ENCODE results near the gene PIK3R1. TPM values are rescaled to one million over a fixed set of nuclear protein-coding genes. Genes with fewer than 3 reads are reported as not detected.

The PIK3R1 gene
- total RNA-seq, 1 donor, result 26.8 TPM

- no peaks in the 10 kb centered on the region for H3K27me3 ChIP-seq (ENCODE audit: insufficient read depth, low read length)
- no peaks in the 10 kb centered on the region for H4K20me1 ChIP-seq (ENCODE audit: insufficient read depth, low read length)
- H3K4me1 ChIP-seq (ENCODE audit: insufficient read depth, low read length), result peaks cover 3% of the 10 kb centered on the region
- no peak overlapping the region for H3K27ac ChIP-seq (ENCODE audit: low read depth, low read length)
- no peak overlapping the region for H3K4me2 ChIP-seq (ENCODE audit: insufficient read depth, low read length)
- no peaks in the 10 kb centered on the region for H3K9me3 ChIP-seq (ENCODE audit: low read depth, low read length)
- DNase-seq (ENCODE audit: insufficient read length, low spot score, missing footprints), result no peak
- no peaks in the 10 kb centered on the region for H3K79me2 ChIP-seq (ENCODE audit: insufficient read depth, low read length)
- TF ChIP-seq, protein P1, sequence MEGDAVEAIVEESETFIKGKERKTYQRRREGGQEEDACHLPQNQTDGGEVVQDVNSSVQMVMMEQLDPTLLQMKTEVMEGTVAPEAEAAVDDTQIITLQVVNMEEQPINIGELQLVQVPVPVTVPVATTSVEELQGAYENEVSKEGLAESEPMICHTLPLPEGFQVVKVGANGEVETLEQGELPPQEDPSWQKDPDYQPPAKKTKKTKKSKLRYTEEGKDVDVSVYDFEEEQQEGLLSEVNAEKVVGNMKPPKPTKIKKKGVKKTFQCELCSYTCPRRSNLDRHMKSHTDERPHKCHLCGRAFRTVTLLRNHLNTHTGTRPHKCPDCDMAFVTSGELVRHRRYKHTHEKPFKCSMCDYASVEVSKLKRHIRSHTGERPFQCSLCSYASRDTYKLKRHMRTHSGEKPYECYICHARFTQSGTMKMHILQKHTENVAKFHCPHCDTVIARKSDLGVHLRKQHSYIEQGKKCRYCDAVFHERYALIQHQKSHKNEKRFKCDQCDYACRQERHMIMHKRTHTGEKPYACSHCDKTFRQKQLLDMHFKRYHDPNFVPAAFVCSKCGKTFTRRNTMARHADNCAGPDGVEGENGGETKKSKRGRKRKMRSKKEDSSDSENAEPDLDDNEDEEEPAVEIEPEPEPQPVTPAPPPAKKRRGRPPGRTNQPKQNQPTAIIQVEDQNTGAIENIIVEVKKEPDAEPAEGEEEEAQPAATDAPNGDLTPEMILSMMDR (IDR thresholded peaks at IDR 0.05; ENCODE audit: extremely low read depth, low read depth, low read length), result no peak
- H3K36me3 ChIP-seq (ENCODE audit: insufficient read depth, low read length), result no peaks in the 10 kb centered on the region
- no peak overlapping the region for H2AFZ ChIP-seq (ENCODE audit: low read length)
- no peak overlapping the region for H3K4me3 ChIP-seq (ENCODE audit: insufficient read depth, low read length)
Measured at GRCh38 chr5:68177676-68178075, 37.9 kb upstream of the PIK3R1 start.

DNA sequence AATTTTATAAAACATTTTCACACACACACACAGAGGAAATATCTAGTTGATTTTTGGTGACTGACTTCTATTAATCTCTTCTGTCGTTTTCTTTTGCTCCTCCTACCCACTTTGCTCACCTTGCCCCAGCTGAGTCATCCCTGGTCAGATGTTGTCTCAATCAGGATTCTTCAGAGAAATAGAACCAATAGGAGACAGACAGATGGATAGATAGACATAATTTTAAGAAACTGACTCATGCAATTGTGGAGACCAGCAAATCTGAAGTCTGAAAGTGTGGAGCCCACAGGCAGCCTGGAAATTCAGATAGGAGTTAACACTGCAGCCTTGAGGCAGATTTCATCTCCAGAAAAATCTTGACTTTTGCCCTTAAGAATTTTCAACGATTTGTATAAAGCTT lies 37.0 kb upstream of the PIK3R1 start:
- no peak overlapping the region for H3K4me2 ChIP-seq (ENCODE audit: insufficient read depth, low read length)
- H3K4me3 ChIP-seq (ENCODE audit: insufficient read depth, low read length), result no peak overlapping the region
- no peaks in the 10 kb centered on the region for H3K79me2 ChIP-seq (ENCODE audit: insufficient read depth, low read length)
- TF ChIP-seq, protein P1 (IDR thresholded peaks at IDR 0.05; ENCODE audit: extremely low read depth, low read depth, low read length), result no peak
- H3K27me3 ChIP-seq (ENCODE audit: insufficient read depth, low read length), result no peaks in the 10 kb centered on the region
- H2AFZ ChIP-seq (ENCODE audit: low read length), result no peak overlapping the region
- no peaks in the 10 kb centered on the region for H3K36me3 ChIP-seq (ENCODE audit: insufficient read depth, low read length)
- no peak overlapping the region for H3K27ac ChIP-seq (ENCODE audit: low read depth, low read length)
- no peaks in the 10 kb centered on the region for H4K20me1 ChIP-seq (ENCODE audit: insufficient read depth, low read length)
- DNase-seq (ENCODE audit: insufficient read length, low spot score, missing footprints), result no peak
- peaks cover 3% of the 10 kb centered on the region for H3K4me1 ChIP-seq (ENCODE audit: insufficient read depth, low read length)
- H3K9me3 ChIP-seq (ENCODE audit: low read depth, low read length), result no peaks in the 10 kb centered on the region

GRCh38 chr5:68180121-68181038 lies 35.2 kb upstream of the PIK3R1 start:
- H3K4me2 ChIP-seq (ENCODE audit: insufficient read depth, low read length), result no peak overlapping the region
- TF ChIP-seq, protein P1 (IDR thresholded peaks at IDR 0.05; ENCODE audit: extremely low read depth, low read depth, low read length), result no peak
- DNase-seq (ENCODE audit: insufficient read length, low spot score, missing footprints), result no peak
- H3K27me3 ChIP-seq (ENCODE audit: insufficient read depth, low read length), result no peaks in the 10 kb centered on the region
- no peaks in the 10 kb centered on the region for H3K79me2 ChIP-seq (ENCODE audit: insufficient read depth, low read length)
- no peak overlapping the region for H3K27ac ChIP-seq (ENCODE audit: low read depth, low read length)
- H3K36me3 ChIP-seq (ENCODE audit: insufficient read depth, low read length), result no peaks in the 10 kb centered on the region
- no peak overlapping the region for H3K4me3 ChIP-seq (ENCODE audit: insufficient read depth, low read length)
- no peaks in the 10 kb centered on the region for H4K20me1 ChIP-seq (ENCODE audit: insufficient read depth, low read length)
- H2AFZ ChIP-seq (ENCODE audit: low read length), result no peak overlapping the region
- no peaks in the 10 kb centered on the region for H3K9me3 ChIP-seq (ENCODE audit: low read depth, low read length)
- H3K4me1 ChIP-seq (ENCODE audit: insufficient read depth, low read length), result peaks cover 3% of the 10 kb centered on the region

DNA sequence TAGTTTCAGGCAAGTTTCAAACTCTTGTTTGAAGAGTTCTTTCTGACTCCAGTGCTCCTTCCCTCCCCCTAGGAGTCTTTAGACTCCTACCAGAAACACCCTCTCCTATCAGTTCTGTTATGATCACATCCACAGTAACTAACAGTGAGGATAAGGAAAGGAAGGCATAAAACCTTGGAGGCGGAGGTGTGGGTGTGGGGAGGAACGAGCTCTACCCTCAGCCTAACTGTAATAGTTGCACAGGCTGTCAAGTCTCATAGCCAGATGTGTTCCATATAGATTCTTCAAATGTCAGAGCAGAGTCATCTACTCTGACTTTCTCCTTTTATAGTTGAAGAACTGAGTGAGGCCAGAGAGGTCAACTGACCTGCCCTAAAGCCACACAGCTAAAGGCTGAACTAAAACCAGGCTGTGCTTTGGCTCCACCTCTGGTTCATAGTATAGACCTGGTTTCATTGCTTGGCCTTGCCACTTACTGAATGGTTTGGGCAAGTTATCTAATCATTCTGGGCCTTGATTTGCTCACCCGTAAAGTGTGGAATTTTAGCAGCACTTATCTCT lies 34.4 kb upstream of the PIK3R1 start:
- H3K27me3 ChIP-seq (ENCODE audit: insufficient read depth, low read length), result no peaks in the 10 kb centered on the region
- no peak overlapping the region for H3K27ac ChIP-seq (ENCODE audit: low read depth, low read length)
- H3K4me1 ChIP-seq (ENCODE audit: insufficient read depth, low read length), result peaks cover 3% of the 10 kb centered on the region
- TF ChIP-seq, protein P1 (IDR thresholded peaks at IDR 0.05; ENCODE audit: extremely low read depth, low read depth, low read length), result no peak
- H3K36me3 ChIP-seq (ENCODE audit: insufficient read depth, low read length), result no peaks in the 10 kb centered on the region
- no peaks in the 10 kb centered on the region for H4K20me1 ChIP-seq (ENCODE audit: insufficient read depth, low read length)
- H2AFZ ChIP-seq (ENCODE audit: low read length), result no peak overlapping the region
- no peaks in the 10 kb centered on the region for H3K79me2 ChIP-seq (ENCODE audit: insufficient read depth, low read length)
- H3K9me3 ChIP-seq (ENCODE audit: low read depth, low read length), result no peaks in the 10 kb centered on the region
- H3K4me2 ChIP-seq (ENCODE audit: insufficient read depth, low read length), result no peak overlapping the region
- DNase-seq (ENCODE audit: insufficient read length, low spot score, missing footprints), result no peak
- H3K4me3 ChIP-seq (ENCODE audit: insufficient read depth, low read length), result no peak overlapping the region
